DLD1 (cell line): ENCODE results near the gene TUNAR.

Experiments used
- in situ Hi-C: cut with HindIII; loops from 2 replicates; pipeline ENCODE4 v1.10.0; 2017; ENCODE audit warnings: low sequenced_read_pairs

TUNAR gene

DNA sequence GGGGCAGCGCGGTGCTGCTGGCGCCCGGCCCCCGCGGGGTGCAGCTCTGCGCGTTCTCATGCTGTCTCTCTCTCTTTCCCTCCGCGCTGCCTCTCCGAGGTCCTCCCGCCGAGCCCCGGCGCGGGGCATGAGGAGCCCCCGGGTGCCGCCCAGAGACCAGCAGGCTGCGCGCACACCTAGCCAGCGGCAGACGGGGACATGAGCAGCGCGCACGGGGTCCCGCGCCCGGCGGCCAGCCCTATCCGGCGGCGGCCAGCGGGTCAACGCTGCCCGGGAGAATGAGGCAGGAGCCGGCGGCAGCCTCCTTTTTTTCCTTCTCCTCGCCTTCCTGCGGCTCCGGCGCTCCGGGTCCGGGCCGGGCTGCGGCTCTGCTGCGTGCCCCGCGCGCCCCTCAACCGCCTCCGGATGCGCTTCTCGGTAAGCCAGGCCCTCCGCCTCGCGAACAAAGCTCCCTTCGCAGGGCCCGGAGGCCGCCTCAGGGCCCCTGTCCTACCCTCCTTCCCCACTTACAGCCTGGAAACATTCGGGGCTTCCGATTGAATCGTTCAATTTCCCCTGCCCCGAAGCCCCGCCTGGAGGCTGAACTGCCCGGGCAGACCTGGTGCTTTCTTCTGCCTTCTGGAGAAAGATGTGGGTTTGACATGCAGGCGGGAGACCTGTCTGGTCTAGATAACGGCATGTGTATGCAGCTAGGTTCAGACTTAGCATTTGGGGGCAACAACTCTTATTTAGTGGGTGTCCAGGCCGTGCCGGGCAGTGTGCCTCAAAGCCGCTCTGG, at the start of gene TUNAR:
Gene TUNAR (plus strand): TSS at position 72 of the 778 bp plus-strand sequence.
- in situ Hi-C loops = no loop called here

DNA sequence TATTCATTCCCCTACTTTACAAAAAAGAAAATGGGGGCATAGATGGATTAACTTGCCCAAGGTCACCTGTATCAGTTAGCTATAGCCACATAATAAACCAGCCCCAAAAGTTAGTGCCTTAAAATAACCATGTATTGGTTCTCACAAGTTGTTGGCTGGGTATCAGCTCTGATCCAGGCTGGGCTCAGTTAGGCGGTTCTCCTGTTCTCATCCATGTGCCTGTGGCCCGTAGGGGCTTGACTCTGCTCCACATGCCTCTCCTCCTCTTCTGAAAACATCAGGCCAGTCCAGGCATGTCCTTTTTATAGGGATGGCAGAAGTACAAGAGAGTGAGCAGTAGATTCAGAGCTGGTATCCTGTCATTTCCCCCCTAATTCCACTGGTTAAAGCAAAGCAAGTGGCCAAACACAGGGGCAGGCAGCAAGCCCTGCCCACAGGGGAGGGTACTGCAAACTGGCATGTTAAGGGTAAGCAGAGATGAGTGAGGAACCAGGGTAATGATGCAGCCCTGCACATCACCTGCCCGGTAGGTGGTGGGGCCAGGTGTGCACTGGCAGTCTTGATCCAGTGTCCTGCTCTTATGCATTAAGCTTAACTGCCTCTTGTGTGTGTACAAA, 47.9 kb upstream of the TUNAR start:
- in situ Hi-C loops = no loop called here

- in situ Hi-C loops = no loop called here
Measured at GRCh38 chr14:95829321-95829720, 47.3 kb upstream of the TUNAR start.

GRCh38 chr14:95830386-95830785, 46.2 kb upstream of the TUNAR start:
- in situ Hi-C loops = no loop called here

GRCh38 chr14:95831041-95831440, 45.6 kb upstream of the TUNAR start:
- in situ Hi-C loops = no loop called here

- in situ Hi-C loops = no loop called here
Measured at GRCh38 chr14:95831468-95831867, 45.2 kb upstream of the TUNAR start.

DNA sequence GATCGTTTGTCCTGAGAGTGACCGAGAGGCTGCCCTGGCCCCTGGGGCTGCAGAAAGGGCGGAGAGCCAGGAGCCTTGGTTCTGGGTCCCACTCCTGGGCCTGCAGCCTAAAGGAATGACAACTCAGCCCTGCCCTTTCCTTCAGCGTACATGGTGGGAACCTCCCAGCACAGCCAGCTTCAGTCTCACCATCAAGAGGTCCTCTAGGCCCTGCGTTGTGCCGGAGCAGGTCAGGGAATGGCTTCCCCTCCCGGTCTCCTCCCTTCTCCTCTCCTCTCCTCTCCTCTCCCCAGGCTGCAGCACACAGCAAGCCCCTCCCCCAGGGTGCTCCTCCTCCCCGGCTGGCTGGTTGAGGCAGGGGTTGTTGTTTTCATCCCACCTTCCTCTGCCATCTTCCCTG, 44.6 kb upstream of the TUNAR start:
- in situ Hi-C loops = no loop called here

DNA sequence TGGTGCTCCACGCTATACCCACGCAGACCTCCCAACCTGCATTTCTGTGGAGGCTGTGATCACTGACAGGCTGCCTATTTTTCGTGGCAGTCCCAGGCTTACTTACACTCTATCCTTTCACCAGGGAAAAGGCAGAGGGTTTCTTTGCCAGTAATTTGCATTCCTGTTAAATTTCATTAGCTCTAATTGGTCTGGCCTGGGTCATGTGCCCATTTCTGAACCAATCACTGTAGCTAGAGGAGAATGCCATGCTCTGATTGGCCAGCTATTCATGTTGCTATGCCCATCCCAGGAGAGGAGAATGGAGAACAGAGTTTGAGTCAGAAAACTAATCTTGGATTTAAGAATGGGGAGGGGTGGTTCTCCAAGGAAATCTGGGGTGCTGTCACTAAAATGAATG, 43.2 kb upstream of the TUNAR start:
- in situ Hi-C loops = no loop called here

- in situ Hi-C loops = no loop called here
Measured at GRCh38 chr14:95834496-95834895, 42.1 kb upstream of the TUNAR start.

GRCh38 chr14:95835121-95835730, 41.4 kb upstream of the TUNAR start:
- in situ Hi-C loops = no loop called here

DNA sequence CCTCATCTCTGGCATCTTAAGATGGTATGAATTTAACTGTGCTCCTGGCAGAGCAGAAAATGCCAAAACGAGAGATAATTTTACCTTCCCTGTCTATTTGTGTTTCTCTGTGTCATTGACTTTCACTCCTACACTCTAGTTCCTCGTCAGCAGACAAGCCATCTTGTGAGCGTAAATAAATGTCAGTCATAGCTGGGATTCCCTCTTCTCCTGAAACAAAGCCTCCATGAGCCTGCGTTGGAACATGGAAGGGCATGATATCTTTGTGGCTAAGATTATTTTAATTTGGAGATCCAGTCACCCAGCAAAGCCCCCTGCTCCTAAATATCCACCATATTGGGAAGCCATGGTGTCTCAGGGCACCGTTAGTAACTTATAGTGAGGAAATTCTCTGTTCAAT, 37.8 kb upstream of the TUNAR start:
- in situ Hi-C loops = no loop called here

GRCh38 chr14:95840094-95840700, 36.4 kb upstream of the TUNAR start:
- in situ Hi-C loops = no loop called here

DNA sequence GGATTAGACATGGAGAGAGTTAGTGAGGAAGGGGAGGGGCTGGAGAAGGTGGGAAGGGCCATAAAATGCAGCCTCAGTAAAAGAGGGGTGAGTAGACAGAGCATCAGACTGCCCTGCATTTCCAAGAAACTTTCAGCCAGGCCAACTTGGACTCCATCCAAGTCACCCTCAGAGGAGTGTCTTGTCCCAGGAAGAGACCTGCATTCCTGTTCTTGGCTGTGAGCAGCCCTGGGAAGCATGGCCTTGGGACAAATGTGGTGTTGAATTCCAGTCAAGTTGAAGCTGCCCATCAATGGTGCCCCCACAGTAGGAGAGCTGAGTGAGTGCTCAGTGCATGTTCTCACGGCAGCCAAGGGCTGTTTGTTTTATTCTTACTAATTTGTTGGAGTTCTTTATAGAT, 35.0 kb upstream of the TUNAR start:
- in situ Hi-C loops = no loop called here

- in situ Hi-C loops = no loop called here
Measured at GRCh38 chr14:95849761-95850160, 26.9 kb upstream of the TUNAR start.

DNA sequence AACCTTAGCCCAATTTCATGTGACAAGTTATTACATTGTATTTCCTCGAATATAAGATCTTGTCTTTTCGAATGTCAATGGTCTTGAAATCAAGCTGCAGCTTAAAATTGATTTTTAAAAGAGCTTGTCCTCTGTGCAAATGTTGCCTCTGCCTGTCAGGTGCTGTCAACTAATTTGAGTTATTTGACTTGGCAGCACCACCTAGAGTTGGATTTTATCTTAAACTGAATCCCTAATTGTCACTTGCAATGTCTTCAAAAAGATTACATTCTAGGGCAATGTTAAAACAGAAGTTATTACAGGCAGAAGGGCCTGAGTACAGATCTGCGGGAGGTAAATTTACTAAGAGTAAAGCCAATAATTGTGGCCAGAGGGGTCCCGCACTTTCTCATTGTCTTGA, 26.2 kb upstream of the TUNAR start:
- in situ Hi-C loops = no loop called here

- in situ Hi-C loops = no loop called here
Measured at GRCh38 chr14:95855606-95856005, 21.0 kb upstream of the TUNAR start.

DNA sequence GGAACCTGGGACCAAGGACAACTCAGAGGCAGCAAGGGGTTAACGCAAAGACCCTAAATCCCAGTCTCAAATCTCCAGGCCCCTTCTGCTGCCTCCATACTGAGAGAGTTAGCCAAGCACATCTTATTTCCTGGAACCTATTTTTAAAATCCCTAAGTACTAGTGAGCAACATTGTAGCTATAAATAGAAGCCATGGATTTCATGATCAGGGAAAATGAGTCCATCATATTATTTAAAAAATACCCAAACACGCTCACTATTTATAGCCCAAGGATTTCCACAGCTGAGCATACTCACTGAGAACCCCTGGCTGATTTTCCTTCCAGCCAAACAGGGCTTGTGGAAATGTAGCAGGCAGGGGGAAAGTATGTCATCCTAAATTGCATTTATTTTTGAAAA, 19.4 kb upstream of the TUNAR start:
- in situ Hi-C loops = no loop called here

DNA sequence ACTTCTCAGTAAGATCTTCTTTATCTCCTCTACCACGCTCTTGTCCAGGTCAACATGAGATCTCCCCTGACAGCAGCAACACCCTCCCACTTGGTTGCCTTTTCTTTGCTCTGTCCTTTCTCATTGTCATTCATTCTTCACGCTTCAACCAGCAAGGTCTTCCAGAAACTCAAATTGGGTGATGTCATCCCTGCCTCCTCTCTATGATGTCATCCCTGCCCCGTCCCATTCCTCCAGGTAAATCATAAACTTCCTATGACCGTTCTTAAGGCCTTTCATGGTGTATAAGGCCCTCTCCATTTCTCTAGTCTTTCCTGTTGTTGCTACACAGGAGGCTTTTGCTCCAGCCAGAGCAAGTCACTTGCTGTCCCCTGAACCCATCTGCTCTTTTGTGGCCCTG, 17.7 kb upstream of the TUNAR start:
- in situ Hi-C loops = no loop called here

GRCh38 chr14:95862243-95862642, 14.4 kb upstream of the TUNAR start:
- in situ Hi-C loops = no loop called here

GRCh38 chr14:95863295-95863694, 13.3 kb upstream of the TUNAR start:
- in situ Hi-C loops = no loop called here

DNA sequence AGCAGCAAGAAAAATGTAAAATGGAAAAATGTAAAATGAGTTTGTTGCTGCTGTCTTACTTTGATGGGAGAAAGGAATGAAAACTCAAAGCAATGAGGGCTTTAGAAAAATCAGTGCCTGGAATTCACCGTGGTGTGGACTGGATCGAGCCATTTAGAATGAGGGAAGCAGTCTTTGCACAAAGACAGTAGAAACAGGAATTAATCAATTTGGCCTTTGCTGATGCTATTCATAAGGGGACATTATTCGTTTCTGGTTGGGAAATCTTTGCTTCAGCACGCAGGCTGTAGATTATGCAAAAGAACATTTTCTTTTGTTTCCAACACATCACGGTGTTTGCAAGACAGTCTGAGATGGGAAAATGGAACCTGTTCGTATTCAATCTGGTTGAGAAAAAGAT, 6.9 kb upstream of the TUNAR start:
- in situ Hi-C loops = no loop called here

DNA sequence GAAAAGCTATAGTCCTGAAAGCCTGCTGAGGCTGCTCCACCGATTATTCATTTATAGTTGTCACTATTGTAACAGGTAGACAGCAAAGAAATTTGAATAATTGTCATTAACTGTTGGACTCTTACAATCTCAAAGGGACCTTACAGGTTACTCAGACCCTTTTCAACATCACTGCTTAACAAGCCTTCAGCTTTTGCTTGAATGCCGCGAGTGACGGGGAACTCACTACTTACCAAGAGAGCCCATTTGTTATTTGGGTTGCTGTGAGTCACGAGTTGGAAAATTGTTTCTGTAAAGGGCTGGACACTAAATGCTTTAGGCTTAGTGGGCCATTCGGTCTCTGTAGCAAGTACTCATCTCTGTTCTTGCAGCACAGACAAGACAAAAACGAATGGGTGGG, 5.9 kb upstream of the TUNAR start:
- in situ Hi-C loops = no loop called here
